Head of caudate nucleus (tissue), 42 donors: ENCODE results near the gene MPL.
A peak's percentile ranks its signal among the peaks of the same experiment; 100 is the strongest.

Source experiments
- DNase-seq, 42 donors: peaks; one replicate each; pipeline versions ENCODE4 v3.0.0 to v3.0.0-alpha.2; 2020 to 2021; ENCODE audit warnings: mixed read lengths in 7 of 42
- intact Hi-C: fragments of 100-400 bp; cut with DNase I; formaldehyde crosslinking; loops from one replicate; pipeline ENCODE4 v1.15.0; 2022

Gene MPL

DNA sequence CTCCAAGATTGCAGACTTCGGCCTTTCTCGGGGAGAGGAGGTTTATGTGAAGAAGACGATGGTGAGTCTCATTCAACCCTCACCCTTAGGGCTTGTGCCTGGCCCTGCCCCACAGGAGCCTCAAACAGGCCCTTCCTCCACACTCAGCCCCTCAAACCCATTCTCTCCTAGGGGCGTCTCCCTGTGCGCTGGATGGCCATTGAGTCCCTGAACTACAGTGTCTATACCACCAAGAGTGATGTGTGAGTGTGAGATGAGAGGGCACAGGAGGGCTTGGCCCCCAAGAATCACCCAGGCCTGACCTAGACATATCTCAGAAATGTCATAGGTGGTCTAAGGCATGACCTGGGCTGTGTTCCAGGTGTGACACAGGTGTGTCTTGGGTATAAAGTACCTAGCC lies 18.3 kb upstream of the MPL start:
- intact Hi-C loops, result no loop called here
- DNase-seq, result peak in 4 of 42 donors; percentile 16 to 39 (median 20)

DNA sequence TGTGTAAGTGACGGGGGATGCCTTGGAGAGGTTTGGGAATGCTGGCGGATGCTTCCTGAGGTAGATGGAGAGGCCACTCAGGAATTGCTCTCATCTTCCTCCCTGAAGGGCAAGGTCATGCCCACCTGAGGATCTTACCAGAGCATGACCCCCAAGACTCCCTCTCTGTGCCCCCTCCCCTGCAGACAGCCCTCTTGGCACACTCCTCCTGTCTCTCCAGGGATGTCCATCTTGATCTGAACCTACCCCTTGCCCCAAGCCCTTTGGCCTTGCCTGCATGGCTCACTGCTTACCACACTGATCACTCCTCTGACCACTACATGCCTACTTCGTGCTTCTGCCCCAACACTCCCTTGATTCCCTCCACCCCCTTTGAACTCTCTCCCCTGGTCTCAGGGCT lies 17.9 kb upstream of the MPL start:
- intact Hi-C loops, result no loop called here
- DNase-seq, result peak in 4 of 42 donors; percentile 9 to 14 (median 12)

DNA sequence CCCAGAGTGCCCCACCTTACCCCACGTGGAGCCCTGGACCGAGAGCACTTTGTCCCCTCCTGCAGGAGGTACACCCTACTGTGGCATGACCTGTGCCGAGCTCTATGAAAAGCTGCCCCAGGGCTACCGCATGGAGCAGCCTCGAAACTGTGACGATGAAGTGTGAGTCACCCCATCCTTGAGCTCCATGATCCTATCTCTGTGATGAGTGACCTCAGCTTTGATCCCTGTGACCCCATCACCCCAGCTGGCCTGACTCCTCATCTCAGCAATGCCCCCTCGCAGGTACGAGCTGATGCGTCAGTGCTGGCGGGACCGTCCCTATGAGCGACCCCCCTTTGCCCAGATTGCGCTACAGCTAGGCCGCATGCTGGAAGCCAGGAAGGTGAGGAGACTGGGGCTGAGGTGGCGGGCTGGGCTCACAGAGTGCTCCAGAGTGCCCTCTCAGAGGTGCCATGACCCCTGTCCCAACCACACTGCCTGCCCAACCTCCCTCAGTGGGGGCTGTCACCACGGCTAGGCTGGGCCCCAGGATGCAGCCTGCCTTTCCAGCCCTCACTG lies 16.2 kb upstream of the MPL start:
- intact Hi-C loops, result no loop called here
- peak in 4 of 42 donors; percentile 11 to 27 (median 23) for DNase-seq

DNA sequence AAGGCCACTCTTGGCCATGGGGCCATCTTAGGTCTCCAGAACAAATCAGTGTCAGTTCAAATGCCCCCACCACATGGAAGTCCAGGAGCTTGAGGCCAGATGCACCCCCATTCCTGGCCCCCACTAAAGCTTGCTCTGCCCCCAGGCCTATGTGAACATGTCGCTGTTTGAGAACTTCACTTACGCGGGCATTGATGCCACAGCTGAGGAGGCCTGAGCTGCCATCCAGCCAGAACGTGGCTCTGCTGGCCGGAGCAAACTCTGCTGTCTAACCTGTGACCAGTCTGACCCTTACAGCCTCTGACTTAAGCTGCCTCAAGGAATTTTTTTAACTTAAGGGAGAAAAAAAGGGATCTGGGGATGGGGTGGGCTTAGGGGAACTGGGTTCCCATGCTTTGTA lies 15.1 kb upstream of the MPL start:
- DNase-seq, result peak in 3 of 42 donors; percentile 4 to 16 (median 9)
- intact Hi-C loops, result no loop called here

DNA sequence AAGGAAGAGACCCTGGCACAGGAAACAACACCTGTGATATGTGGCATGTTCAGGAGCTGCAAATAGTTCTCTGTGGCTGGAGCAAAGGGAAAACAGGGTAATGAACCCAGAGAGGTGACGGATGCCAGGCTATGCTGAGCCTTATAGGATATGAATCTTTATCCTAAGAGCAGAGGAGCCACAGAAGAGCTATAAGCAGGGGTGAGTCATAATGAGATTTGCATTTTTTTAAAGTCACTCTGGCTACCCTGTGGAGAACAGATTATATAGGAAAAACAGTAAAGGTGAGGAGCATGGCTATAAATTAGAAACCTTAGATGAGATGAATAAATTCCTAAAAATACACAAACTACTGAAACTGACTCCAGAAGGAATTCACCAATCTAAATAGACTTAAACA lies 12.8 kb upstream of the MPL start:
- intact Hi-C loops, result no loop called here
- DNase-seq, result peak in 1 of 42 donors; percentile 2

DNA sequence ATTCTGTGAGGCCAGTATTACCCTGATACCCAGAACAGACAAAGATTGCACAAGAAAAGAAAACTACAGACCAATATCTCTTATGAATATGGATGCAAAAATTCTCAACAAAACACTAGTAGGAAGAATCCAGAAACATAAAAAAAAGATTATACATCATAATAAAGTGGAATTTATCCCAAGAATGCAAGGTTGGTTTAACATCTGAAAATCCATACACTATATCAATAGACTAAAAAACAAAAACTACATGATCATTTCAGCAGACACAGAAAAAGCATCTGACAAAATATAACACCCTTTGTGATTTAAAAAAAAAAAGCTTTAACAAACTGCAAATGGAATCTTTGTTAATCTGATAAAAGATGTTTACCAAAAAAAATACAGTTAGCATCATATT lies 12.2 kb upstream of the MPL start:
- no peak for DNase-seq
- intact Hi-C loops, result no loop called here

DNA sequence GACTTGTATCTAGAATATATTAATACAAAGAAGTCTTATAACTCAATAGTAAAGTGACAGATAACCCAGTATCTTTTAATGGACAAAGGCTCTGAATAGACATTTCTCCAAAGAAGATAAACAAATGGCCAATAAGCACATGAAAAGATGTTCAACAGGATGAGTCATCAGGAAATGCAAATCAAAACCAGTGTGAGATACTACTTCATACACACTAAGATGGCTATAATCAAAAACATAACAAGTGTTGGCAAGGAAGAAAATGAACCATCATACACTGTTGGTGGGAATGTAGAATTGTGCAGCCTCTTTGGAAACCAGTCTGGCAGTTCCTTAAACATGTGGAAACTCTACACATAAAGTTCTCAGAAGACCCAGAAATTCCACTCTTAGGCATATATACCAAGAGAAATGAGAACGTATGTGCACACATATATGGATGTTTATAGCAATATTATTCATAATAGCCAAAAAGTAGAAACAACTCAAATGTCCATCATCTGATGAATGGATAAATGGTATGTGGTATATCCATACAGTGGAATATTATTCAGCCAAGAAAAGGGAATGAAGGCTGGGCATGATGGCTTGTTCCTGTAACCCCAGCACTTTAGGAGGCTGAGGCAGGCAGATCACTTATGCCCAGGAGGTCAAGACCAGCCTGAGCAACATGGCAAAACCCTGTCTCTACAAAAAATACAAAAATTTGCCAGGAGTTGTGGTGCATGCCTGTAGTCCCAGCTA lies 9.9 kb upstream of the MPL start:
- intact Hi-C loops, result no loop called here
- DNase-seq, result no peak

DNA sequence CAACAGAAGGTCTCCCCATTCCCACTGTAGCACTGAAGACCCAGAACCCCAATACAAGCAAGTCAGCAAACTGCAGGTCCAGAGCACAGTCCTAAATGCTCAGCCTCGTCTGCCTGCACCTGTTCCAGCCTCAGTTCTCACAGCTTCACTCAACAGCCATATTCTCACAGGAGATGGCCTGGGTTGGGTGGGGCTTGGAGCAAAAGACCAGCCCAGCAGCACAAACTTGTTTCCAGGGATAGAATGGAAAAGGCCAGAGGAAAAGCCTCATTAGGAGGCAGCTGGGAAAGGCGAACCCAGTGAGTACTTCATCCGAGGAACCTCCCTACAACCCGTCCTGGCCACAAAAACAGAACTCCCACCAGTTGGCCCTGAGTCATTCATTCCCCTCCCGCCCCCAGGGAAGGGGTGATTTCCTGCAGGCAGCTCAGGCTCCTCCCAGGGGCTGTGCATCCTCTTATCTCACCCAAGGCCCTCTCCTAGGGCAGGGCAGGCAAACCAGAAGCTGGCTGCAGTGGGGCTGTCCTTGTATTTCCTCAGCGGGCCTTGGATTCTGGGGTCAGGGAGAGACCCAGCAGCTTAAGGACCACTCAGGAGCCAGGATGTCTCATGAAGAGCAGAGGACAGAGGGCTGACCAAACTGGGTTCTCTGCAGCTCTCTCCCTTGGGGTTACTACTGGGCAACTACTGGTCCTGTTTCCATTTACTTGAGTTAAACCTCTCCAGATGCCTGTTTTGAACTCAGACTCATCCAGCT lies 7.4 kb upstream of the MPL start:
- peak in 4 of 42 donors; percentile 12 to 24 (median 16) for DNase-seq

DNA sequence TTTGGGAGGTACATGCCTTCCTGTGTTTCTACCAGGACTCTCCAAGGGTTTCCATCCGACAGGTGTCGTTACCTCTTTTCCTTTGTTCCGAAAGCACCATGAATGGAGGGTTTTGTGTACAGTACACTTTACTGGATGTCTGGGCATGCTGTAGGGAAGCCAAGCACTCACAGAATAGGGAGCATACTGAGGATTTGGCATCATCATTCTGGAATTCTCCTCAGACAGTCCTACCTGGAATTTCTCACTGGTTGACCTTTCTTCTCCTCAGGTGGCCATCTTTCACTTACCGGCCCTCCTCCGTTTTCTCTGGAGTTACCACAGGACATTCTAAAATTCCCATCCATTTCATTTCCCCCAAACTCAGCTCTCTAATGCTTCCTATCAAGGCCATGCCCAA lies 5.9 kb upstream of the MPL start:
- intact Hi-C loops, result no loop called here
- peak in 2 of 42 donors; percentile 2 for DNase-seq

More for the DNA sequence above, 7.4 kb upstream of the MPL start:
- intact Hi-C loops, result no loop called here

DNA sequence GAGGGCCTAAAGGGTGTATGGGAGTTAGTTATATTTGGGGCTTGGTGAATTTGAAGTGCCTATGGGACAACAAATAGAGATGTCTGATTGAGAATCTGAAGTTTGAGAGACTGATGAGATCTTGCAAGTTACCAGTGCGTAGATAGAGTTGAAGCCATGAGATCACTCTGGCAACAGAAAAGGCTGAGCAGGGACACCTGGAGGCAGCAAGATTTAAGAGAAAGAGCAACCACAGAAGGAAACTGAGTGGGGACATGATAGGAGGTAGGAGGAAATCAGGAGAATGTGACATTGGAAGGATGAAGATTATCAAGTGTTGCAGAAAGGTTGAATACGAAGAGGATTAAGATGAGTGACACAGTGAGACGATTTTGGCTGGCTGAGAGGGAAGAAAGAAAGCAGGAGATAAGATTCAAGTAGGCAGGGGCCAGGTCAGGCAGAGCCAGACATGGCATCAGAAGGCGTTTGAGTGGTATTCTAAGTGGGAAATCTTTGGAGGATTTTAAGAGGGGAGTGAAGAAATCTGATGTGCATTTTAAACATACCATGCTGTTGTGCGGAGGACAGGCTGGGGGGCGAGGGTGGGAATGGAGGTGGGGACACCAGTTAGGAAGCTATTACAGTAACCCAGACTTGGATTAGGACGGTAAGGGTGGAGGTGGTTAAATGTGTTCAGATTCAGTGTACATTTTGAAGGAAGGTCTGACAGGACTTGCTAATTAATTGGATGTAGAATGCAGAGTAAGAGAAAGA lies 3.0 kb upstream of the MPL start:
- intact Hi-C loops, result no loop called here

DNA sequence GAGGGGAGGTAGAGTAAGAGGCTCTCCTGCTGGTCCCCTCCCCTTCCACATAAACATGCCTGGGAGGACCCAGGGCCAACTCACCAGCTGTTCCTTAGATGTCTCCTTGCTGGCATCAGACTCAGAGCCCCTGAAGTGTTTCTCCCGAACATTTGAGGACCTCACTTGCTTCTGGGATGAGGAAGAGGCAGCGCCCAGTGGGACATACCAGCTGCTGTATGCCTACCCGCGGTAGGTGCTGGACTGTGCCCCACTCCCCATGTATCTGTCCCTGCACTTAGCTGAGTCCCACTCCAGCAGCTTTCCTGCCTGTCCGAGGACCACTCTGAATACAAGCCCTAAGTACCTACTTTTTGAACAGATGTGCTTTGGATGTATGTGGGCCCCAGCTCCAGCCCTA lies 383 bp downstream of the MPL start:
- peak in 1 of 42 donors; percentile 11 for DNase-seq
- intact Hi-C loops, result no loop called here

More for the DNA sequence above, 3.0 kb upstream of the MPL start:
- DNase-seq, result peak in 2 of 42 donors; percentile 3 to 6

DNA sequence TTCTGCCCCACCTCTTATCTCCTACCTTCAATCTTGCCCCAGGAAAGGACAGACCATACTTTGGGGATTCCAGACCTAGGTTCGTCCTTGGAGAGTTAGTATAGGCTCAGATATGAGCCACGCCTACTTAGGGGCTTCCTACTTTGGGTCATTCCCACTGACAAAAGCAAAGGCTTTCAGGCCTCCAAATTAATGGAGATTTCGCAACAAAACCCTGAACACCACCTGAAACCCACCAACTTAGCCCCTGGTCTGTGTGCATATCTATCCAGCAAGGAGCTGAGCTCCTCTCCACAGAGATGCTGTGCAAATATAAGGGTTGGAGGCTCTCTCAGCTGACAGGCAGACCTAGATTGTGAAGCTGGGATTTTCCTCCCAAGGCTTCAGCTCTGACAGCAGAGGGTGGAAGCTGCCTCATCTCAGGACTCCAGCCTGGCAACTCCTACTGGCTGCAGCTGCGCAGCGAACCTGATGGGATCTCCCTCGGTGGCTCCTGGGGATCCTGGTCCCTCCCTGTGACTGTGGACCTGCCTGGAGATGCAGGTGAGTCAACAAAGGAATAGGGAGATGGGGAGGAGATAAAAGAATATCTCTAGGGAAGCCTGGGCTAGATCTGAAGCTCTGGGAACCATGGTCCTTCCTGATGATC lies 2.1 kb downstream of the MPL start:
- DNase-seq, result peak in 2 of 42 donors; percentile 11 to 16
- intact Hi-C loops, result no loop called here

DNA sequence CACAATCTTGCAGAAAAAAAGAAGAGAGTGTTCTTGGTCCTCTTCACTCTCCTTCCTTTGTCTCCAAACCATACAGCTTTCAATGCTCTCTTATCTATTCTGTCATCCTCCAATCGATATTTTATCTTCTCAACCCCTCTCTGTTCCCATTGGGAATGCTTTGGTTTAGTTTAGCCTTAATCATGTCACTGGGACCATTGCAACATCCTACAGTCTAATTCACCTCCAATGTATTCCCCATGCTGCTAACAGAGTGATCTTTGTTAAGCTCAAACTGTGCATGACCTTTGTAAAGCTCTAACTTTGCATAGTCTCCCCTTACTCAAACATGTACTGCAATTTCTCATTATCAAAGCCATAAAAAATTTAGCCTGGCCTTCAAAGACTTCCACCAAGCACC lies 2.9 kb downstream of the MPL start:
- DNase-seq, result no peak
- intact Hi-C loops, result no loop called here

DNA sequence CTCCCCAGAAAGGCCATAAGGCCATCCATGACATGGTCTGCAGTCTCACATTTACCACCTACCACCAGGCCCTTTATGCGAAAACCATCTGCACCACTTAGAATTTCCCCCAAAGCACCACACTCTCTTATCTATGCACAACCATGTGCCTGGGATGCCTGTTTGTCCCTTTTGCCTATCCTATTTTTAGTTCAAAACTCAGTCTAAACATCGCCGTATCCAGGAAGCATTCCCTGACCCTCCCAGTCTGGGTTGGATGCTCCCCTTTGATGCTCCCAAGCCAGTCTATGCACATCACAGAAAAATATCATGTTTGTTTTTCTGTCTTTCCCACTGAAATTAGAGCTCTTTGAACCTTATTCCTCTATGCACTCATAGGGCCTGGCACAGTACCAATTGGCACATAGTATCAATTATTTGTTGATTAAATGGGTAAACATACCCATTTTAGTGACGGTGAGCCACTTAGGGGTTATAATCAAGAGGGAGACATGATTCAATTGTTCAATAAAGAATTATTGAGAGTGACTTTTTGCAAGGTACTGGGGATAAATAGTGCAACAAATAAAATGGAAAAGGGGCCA lies 6.7 kb downstream of the MPL start:
- DNase-seq, result peak in 3 of 42 donors; percentile 11 to 13 (median 12)
- intact Hi-C loops, result no loop called here

DNA sequence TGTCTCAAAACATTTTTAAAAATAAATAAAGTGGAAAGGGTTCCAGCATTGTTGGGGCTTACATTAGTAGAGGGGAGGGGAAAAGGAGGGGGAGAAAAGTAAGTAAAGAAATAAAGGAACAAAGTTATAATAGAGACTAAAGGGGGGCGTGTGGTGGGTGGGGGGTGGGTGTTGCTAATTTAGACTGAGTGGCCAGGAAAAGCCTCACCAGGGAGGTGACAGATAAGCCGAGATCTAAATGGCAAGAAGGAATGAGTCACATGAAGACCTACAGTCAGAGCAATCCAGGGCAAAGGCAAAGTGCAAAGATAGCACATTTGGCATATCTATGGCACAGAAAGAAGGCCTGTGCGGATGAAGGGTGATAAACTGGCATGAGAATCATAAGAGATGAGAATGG lies 7.5 kb downstream of the MPL start:
- peak in 6 of 42 donors; percentile 5 to 46 (median 22) for DNase-seq
- intact Hi-C loops, result no loop called here

DNA sequence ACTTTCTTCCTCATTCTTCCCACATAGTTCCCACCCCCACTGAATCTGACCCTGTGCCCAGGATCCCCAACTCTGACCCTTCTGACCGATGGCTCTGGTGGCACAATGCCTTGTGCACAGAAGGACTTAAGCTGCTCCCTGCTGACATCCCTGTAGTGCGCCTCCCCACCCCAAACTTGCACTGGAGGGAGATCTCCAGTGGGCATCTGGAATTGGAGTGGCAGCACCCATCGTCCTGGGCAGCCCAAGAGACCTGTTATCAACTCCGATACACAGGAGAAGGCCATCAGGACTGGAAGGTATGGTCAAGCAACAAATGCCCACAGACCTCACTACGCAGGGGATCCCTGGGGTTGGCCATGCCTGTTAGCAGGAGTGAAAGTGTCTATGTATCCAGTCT lies 9.0 kb downstream of the MPL start:
- DNase-seq, result peak in 3 of 42 donors; percentile 16 to 31 (median 27)

DNA sequence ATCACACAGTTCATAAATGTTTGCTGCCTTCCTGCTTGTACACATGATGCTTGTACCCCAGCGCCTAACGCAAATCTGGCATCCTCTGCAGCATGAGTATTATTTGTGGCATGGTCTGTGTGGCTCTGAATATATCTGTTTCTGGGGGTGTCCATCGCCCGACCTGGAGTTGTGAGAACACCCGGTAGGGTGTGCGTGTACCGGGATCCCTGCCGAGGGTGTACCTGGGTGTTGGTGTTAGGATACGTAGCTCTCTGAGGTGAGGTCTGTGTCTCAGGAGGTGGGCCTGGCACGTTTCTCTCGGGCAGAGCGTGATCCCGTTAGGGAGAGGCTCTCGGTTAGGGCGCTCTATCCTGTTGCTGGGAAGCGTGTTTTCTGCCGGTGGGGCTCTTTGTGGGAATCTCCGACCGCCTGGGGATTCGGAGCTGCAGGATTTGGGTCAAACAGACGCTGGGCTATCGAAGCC lies 10.8 kb downstream of the MPL start:
- intact Hi-C loops, result no loop called here
- peak in 14 of 42 donors; percentile 15 to 63 (median 28) for DNase-seq

More for the DNA sequence above, 9.0 kb downstream of the MPL start:
- intact Hi-C loops, result no loop called here
